HT-29 (cell line): Measurements from ENCODE around the gene MRPL18. TPM values are rescaled to one million over a fixed set of nuclear protein-coding genes. Genes with fewer than 3 reads are reported as not detected.
"Not testable (repeated sequence)": the region's sequence is repeated elsewhere in the genome, so short reads cannot be mapped to it uniquely, and the experiment has no call there.

Source experiments
- DNase-seq: peaks from one replicate; pipeline ENCODE4 v3.0.0-alpha.2; 2015; ENCODE audit warnings: low spot score
- total RNA-seq: library from RNA; depleted of rRNA; stranded (reverse); fragments of >200 nt; shearing (Covaris generic); gene quantifications from 2 replicates; pipeline ENCODE4 v1.2.3, GENCODE V29; 2014; rRNA removed

MRPL18 gene
- total RNA-seq, result 98.4 and 101 TPM in 2 replicates

DNA sequence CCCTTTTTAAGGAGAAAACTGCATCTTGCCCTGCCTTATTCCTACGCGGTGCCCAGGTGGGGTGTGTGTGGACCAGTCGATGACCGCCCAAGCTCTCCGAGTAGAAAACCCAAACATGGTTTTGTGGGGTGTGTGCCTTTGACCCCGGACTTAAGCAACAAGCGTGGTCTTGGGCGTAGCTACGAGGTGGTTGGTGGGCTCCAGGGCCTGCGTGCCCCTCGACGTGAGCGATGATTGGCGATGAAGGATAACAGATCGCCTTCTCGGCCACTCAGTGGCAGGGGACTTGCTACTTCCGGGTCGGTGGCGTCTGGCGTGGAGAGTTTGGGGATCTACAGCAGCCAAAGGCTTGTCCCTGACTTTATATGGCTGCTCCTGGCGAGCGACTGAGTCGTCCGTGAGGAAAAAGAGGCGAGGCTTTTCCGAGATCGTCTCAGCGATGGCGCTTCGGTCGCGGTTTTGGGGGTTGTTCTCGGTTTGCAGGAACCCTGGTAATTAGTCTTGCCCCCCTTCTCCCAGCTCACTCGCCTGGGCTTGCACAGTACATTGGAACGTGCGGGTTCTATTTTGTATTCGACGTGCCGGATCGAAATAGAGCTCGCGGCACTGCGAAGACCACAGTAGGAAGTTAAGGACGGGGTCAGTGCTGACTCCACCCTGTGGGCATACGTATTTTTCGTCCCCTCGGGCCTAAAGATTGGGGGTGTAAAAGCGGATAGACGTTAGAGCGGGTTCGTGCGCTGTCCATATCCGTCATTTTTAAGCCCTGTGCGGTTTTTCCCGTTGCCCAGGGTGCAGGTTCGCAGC lies at the start of gene MRPL18:
MRPL18 (plus strand) TSS at position 319 of the 807 bp plus-strand sequence; CDS start at position 440, 121 bp downstream.
- peak; percentile 89 for DNase-seq

DNA sequence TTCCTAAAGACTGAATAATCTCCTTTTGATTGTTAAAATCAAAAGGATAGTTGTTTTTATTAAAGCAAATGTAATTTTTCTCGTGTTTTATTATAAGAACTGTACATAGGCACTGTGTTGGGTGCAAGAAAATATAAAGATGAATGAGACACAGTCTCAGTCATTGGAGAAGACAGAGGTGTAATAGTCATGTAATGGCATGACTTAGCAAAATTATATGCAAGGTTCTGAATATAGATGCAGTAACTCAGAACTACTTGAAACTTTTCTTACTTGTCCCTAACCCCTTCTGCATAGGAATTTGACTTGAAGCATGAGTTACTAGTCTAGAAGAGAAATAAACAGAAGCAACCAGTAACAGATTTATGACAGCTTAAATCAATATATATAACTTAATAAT lies 48.1 kb upstream of the MRPL18 start:
- no peak for DNase-seq

DNA sequence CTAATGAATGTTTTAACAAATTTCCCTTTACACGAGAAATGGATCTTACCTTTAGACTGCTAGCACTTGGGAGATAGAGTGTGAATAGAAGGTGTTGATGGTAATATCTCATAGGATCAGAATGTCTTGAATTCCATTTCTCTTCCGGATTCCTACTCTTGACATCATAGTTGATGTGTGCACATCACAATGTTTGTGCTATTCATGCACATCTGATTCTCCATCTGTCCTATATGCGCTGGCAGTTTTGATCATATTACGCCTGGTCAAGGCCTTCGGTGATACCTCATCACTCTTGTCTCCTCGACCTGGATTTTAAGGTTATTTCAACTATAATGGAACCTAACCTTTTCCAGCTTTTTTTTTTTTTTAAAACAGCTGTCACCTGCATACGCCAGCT lies 45.2 kb upstream of the MRPL18 start:
- DNase-seq, result no peak

DNA sequence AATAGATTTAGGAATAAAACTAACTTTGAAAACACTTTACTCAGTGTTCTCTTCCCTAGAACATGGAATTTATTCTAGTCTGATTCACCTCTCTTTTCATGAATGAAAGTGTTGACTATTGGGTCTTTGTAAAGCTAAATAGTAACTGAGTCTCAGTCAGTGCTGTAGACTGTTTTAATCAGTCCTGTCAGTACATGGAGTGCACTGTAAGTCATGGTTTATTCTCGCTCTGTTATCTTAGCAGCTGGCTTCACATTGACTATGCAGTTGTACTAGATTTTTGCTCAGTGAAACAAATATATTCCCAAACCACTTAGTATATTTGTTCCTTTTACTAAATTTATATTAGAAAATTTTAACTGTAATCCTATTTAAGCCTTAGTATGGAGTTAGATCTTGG lies 43.5 kb upstream of the MRPL18 start:
- DNase-seq, result no peak

DNA sequence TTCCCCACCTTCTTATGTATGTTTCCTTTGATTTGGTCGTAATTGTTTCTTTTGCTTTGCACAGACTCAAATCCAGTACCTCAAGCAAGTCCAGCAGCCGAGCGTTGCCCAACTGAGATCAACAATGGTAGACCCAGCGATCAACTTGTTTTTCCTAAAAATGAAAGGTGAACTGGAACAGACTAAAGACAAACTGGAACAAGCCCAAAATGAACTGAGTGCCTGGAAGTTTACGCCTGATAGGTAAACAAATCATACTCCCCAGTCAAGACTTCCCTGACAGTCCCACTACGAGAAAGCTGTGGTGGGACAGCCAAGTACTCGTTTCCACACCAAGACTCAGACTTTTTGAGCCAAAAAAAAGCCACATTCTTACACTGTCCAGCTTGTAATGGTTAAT lies 42.1 kb upstream of the MRPL18 start:
- not testable (repeated sequence) for DNase-seq

DNA sequence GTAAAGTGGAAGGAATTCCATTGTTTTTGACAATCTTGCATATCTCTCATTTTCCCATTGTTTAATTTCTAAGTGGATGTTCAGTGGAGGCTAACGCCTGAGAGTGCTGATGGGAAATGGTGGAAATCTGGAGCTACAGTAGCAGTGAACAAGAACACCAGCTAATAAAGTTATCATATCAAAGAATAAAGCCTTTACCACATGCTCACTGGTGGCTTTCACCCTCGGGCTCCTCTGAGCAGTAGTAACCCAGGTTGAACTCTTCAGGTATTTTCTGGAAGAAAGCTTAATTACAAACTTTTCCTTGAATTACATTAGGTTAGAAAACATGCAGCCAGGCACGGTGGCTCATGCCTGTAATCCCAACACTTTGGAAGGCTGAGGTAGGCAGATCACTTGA lies 38.8 kb upstream of the MRPL18 start:
- DNase-seq, result no peak

DNA sequence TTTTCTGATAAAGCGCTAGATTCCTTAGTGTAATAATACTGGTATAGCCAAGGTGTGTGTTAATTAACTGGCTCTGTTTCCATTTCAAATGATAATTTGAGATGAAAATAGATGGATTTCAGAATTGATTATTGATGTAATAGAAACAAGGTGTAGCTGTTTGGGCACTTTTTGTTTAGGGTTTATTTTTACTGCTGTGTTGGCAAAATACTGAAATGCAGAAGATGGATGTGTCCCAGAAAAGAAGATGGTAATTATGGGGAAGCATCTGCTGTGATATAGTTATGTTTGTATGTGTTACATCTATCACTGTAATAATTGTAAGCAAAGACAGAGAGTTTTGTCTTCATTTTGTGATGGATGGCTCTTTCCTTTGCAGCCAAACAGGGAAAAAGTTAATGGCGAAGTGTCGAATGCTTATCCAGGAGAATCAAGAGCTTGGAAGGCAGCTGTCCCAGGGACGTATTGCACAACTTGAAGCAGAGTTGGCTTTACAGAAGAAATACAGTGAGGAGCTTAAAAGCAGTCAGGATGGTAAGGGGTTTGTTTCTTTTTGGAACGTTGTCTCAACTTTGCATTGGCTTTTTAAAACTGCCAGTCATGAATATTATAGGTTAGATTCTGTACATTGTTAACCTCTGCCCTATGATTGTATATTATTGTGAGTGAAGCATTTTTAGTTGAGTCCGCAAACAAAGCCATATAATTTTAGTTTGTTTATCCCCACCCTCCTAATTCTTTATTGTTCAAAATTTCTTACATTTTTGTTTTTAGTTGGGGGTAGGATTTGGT lies 37.0 kb upstream of the MRPL18 start:
- DNase-seq, result no peak

DNA sequence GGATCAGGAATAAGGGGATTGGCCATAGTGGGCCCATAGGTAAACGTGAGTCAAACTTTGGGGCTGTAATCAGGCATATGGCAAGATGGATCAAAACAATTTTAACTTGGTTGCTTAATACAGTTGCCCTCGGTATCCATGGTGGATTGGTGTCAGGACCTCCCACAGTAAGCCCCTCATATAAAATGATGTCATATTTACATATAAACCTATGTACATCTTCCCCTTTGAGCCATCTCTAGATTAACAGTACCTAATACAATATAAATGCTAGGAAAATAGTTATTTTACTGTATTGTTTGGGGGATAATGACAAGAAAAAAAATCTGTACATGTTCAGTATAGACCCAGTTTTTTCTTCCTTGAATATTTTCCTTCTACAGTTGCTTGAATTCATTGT lies 35.9 kb upstream of the MRPL18 start:
- DNase-seq, result no peak

DNA sequence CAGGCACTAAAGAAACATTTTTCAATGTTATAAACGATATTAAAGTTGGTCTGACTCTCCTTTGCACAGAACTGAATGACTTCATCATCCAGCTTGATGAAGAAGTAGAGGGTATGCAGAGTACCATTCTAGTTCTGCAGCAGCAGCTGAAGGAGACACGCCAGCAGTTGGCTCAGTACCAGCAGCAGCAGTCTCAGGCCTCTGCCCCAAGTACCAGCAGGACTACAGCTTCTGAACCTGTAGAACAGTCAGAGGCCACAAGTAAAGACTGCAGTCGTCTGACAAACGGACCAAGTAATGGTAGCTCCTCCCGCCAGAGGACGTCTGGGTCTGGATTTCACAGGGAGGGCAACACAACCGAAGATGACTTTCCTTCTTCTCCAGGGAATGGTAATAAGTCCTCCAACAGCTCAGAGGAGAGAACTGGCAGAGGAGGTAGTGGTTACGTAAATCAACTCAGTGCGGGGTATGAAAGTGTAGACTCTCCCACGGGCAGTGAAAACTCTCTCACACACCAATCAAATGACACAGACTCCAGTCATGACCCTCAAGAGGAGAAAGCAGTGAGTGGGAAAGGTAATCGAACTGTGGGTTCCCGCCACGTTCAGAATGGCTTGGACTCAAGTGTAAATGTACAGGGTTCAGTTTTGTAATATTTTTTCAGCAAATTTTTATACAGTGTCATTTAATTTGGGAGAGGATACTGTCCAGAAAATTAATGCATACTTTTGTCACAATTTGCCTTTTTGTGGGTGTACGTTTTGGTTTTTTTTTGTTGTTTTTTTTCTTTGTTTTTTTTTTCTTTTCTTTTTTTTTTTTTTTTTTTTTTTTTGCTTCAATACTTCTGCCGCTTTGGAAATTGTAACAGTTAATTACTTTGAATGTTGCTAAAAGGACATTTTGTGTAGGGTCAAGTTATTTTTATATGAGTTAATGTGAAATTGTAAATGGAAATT lies 35.0 kb upstream of the MRPL18 start:
- no peak for DNase-seq

DNA sequence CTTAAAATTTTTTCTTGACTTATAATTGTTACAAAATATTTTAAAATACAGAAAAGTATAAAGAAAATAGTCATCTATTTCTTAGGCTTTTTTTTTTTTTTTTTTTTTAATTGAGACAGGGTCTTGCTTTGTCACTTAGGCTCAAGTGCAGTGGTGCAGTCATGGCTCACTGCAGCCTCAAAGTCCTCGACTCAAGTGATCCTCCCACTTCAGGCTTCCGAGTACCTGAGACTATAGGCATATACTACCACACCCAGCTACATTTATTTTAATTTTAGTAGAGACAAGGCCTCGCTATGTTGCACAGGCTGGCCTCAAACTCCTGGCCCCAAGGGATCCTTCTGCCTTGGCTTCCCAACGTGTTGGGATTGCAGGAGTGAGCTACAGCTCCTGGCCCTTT lies 33.8 kb upstream of the MRPL18 start:
- no peak for DNase-seq

DNA sequence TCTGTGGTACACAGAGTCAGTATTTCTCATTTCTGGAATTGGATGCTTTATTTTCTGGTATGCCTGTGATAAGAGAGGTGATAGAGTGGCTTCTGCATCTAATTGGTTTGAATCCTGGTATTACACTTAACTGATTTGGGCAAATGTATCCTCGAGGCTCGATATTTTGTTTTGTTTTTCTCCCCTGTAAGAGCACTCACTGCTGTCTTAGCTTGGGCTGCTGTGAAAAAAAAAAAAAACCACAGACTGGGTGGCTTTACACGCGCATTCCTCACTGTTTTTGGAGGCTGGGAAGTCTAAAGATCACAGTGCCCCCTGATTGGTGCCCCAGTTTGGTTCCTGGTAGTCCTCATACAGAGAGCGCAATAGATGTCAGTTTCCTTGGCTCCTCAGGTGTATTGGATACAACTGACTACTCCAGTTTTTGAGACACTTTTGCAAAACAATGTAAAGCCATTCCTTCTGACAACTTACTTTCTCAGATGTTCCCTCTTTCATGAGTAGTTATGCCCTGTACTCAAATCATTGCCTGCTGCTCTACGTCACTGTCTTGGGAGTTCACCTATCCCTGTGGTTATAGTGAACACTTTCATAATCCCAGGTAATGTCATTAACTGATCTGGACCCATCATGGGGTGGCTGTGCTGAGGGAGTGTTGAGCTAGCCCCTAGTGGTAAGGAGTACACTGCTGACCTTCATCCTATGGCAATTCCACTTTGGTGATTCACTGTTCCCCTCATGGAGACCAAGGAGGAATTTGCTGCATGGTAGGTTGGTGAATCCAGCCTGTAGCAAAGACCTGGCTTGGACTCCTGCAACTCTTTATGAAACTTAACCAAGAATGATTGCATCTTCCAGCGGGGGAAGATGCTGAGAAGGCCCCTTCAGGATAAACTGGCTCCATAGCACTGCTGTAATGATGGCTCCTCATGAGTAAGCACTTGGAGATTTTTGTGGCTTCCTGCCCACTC lies 32.0 kb upstream of the MRPL18 start:
- DNase-seq, result no peak

DNA sequence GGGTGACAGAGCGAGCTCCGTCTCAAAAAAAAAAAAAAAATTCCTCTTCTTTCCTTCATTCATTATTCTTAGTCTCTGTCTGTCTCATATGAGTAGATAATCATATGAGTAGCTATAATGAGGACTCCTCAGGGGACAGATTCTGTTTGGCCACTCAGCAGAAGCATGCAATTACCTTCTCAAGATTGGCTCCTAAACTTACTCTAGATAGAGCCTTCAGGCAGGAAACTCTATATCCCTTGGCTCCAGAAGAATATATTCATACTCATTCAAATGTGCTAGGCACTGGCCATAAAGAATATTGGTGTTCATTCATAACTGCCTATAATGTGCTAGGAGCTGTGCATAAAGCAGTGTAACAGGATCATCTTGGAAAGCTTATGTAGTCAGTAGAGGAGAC lies 30.6 kb upstream of the MRPL18 start:
- DNase-seq, result no peak

DNA sequence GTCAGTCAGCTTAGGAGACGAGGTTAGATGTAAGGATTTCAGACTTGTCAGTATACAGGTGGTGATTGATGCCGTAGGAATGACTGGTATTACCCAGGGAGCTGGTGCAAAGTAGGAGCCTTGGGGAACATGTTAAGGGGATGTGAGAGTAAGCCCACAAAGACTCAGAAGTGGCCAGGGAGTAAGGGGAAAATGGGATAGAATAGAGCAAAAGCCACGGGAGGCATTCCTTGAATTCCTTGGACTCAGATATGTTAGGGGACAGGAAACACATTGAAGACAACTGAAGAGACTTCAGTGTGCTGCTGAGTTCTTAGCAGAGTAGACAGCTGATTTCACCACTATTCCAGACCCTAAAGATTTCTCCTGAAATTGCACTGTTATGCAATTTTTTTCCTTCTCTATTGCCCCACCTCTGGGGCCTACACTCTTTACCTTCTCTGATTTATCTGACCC lies 29.6 kb upstream of the MRPL18 start:
- DNase-seq, result no peak

DNA sequence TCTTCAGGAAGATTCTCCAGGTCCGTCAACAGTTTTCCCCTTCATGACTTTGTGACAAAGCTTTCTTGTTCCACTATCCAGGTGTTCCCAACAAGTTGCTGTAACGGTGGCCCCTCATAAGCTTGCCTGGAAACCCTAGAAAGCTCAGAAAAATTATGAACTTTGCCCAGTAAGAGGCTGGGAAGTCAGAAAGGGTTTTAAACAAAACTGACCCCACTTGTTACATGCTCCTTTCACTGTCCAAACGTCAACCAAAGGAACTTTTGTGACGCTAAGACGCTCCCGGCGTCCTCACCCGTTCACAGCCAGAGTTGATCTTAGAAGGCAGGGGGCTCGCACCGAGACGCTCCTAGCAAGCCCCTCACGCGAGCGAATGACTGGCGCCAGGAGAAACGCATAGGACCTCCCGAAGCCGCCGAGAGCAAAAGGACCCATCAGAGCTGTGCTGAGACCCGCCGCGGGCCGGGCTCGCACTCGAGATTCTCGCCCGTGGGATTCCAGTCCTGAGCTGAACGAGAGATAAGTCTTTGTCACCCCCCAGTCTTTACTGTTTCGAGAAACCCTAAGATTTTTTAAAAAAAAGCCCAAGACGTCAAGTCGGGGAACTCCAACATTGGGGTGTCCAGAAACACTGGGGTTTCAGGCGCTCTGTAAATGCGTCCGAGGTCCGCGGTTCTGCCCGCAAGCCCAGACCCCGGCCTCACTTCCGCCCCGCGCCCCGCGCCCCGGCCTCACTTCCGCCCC lies 29.0 kb upstream of the MRPL18 start:
- DNase-seq, result peak; percentile 20

DNA sequence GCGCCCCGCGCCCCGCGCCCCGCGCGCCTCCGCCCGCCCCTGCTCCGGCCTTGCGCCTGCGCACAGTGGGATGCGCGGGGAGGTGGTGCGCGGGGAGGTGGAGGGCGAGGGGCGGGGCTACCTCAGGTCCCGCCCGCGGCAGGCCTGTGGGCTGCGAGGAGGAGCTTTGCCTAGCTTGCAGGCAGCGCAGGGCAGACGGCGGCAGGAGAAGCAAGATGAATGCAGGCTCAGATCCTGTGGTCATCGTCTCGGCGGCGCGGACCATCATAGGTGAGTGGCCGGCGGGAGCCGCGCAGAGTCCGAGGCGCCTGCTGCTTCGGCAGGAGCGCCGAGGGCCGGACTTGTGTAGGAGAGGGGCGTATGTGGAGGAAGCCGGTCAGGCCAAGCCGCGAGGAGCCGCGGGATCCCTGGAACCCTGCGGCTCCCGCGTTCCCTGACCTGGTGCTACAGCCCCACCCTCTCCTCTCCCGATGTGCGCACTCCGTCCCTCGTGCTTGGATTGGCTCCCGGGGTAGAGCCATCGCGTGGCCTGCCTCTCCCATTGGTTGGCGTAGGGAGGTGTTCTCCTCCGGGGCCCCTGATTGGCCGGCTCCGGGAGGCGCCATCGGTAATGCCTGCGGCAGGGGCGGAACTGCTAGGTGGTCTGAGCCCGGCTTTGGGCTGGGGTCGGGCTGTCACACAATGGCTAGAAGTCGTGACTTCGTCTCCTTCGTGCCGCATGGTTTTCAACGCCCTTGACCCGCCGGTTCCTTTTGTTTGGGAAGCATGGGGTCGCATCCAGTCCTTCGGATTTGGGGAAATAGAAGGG lies 28.2 kb upstream of the MRPL18 start, which contains the start of gene ACAT2:
ACAT2 (plus strand) TSS at position 173 of the 808 bp plus-strand sequence; CDS start at position 216, 43 bp downstream.
- DNase-seq, result peak; percentile 92

DNA sequence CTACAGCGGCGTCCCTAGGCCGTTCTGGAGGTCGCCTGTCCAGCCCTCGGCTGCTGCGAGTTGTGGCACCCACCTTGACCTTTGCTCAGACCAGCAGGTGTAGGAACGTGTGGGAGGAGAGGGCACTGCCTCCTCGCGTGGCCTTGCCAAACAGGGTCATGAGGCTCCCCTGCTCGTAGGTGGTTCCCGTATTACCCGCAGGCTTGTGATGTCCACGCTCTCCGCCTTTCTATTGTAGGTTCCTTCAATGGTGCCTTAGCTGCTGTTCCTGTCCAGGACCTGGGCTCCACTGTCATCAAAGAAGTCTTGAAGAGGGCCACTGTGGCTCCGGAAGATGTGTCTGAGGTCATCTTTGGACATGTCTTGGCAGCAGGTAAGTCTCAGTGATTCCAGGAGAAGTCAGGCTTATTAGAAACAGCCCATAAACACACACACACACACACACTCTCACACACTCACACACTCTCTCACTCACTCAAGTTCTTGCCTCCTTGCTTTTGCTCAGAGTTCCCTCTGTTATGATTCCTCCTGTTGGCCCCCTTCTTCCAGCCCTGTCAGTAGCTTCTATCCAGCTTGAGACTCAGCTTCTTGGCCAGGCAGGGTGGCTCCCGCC lies 27.5 kb upstream of the MRPL18 start:
- DNase-seq, result peak; percentile 28

DNA sequence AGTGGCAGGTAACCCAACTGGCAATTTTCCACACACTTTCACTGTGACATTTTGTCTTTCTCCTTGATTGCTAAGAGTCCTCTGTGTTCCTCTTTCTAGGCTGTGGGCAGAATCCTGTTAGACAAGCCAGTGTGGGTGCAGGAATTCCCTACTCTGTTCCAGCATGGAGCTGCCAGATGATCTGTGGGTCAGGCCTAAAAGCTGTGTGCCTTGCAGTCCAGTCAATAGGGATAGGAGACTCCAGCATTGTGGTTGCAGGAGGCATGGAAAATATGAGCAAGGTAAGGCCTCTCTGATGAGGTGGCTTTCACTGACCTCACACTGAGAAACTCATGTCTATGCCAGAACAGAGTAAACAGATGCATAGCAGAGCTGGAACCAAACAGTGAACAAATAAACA lies 23.4 kb upstream of the MRPL18 start:
- no peak for DNase-seq

DNA sequence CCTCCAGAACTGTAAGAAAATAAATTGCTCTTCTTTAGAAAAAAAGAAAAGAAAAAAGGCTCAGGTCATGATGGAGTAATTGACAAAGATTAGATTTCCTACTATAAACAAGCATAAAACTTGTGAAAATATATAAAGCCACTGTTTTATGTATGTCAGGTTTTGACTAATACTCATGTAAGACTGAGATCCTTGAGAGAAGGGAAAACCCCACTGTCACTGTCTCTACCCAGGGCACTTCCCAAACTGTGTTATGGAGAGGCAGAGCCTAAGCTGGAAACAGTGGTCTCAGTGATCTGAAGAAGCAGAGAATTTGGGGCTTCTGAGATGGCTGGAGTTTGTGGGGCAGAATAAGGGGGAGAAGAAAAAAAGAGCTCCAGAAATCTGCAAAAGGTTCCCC lies 20.8 kb upstream of the MRPL18 start:
- DNase-seq, result no peak
